SU-DHL-6 (cell line): ENCODE data around the gene LRBA.
"Not testable (repeated sequence)": the region's sequence is repeated elsewhere in the genome, so short reads cannot be mapped to it uniquely, and the experiment has no call there.

Experiments
- H2AFZ ChIP-seq: fragments of 200-600 bp; sonication (generic); 2 replicates; pipeline ENCODE4 v1.6.1; 2014; ENCODE audit warnings: low read depth, mild to moderate bottlenecking, moderate library complexity, mixed read lengths, antibody characterized with exemption, low read length; ENCODE audit not compliant: severe bottlenecking
- H3F3A ChIP-seq: fragments of 200-600 bp; shearing (Covaris generic); 2 replicates; pipeline ENCODE4 v1.6.0; 2016; ENCODE audit warnings: antibody characterized with exemption, mild to moderate bottlenecking; ENCODE audit not compliant: insufficient read depth
- H3K27ac ChIP-seq: fragments of 200-600 bp; sonication (generic); 2 replicates; pipeline ENCODE4 v1.5.1; 2016; ENCODE audit warnings: low read depth, mild to moderate bottlenecking, low read length, moderate library complexity, mixed read lengths
- H3K27me3 ChIP-seq: fragments of 200-600 bp; sonication (generic), shearing (Covaris generic); 2 replicates; pipeline ENCODE4 v1.6.0; 2014; ENCODE audit warnings: mild to moderate bottlenecking, low read length
- H3K36me3 ChIP-seq: fragments of 200-600 bp; sonication (generic); 2 replicates; pipeline ENCODE4 v1.6.1; 2014; ENCODE audit warnings: mild to moderate bottlenecking, low read length, mixed read lengths
- H3K4me2 ChIP-seq: fragments of 300-600, 200-600 bp; shearing (Covaris generic), sonication (generic); 2 replicates; pipeline ENCODE4 v1.6.0; 2014; ENCODE audit warnings: low read length, low read depth, mild to moderate bottlenecking; ENCODE audit not compliant: poor library complexity, severe bottlenecking
- H3K4me3 ChIP-seq: fragments of 200-600 bp; sonication (generic); 2 replicates; pipeline ENCODE4 v1.5.1; 2014; ENCODE audit warnings: antibody characterized with exemption, low read length, mild to moderate bottlenecking, mixed read lengths; ENCODE audit not compliant: insufficient read depth, poor library complexity, severe bottlenecking
- H3K79me2 ChIP-seq: fragments of 200-600 bp; sonication (generic); 2 replicates; pipeline ENCODE4 v1.6.1; 2014; ENCODE audit warnings: mild to moderate bottlenecking, low read length, moderate library complexity; ENCODE audit not compliant: insufficient read depth
- H3K9ac ChIP-seq: fragments of 200-600 bp; sonication (generic); 2 replicates; pipeline ENCODE4 v1.7.0; 2014; ENCODE audit warnings: mild to moderate bottlenecking, low read length
- H3K9me2 ChIP-seq: fragments of 200-600 bp; sonication (generic); replicated peaks from 2 replicates; pipeline ENCODE4 v1.6.1; 2014; ENCODE audit warnings: low read length; ENCODE audit not compliant: insufficient read depth
- H3K9me3 ChIP-seq: fragments of 200-600 bp; sonication (generic); 2 replicates; pipeline ENCODE4 v1.6.1; 2014; ENCODE audit warnings: low read length, mixed read lengths; ENCODE audit not compliant: insufficient read depth
- H4K20me1 ChIP-seq: fragments of 200-600 bp; sonication (generic); 2 replicates; pipeline ENCODE4 v1.6.1; 2014; ENCODE audit warnings: low read depth, mild to moderate bottlenecking, antibody characterized with exemption, low read length, moderate library complexity, mixed read lengths
- CTCF ChIP-seq: fragments of 200-600 bp; sonication (generic); IDR thresholded peaks from one replicate; pipeline ENCODE4 v1.5.1; 2017; ENCODE audit warnings: antibody characterized with exemption, mild to moderate bottlenecking, low read length, moderate library complexity; ENCODE audit not compliant: insufficient read depth, poor library complexity, severe bottlenecking
- EZH2phosphoT487 ChIP-seq: fragments of 200-600 bp; sonication (generic), shearing (Covaris generic); conservative IDR thresholded peaks from 2 replicates; pipeline ENCODE4 v1.6.1; 2018; ENCODE audit warnings: mild to moderate bottlenecking, antibody characterized with exemption, low read length, moderate library complexity, mixed read lengths

Gene LRBA

GRCh38 chr4:150562751-150563150 is 452.3 kb downstream of the LRBA start:
- H3K9me3 ChIP-seq, result no peaks in the 10 kb centered on the region
- H4K20me1 ChIP-seq, result no peaks in the 10 kb centered on the region
- H2AFZ ChIP-seq, result no peak overlapping the region
- TF ChIP-seq EZH2phosphoT487, result no peak
- TF ChIP-seq CTCF, result no peak
- H3K4me2 ChIP-seq, result no peak overlapping the region
- no peaks in the 10 kb centered on the region for H3K79me2 ChIP-seq
- no peaks in the 10 kb centered on the region for H3K9me2 ChIP-seq
- 0 out of 2 replicates have a peak, but pooled peaks cover 4% of the 10 kb centered on the region for H3K36me3 ChIP-seq
- no peak overlapping the region for H3K27ac ChIP-seq
- no peak overlapping the region for H3K4me3 ChIP-seq
- H3K9ac ChIP-seq, result no peak overlapping the region
- H3K27me3 ChIP-seq, result no peaks in the 10 kb centered on the region
- H3F3A ChIP-seq, result no peaks in the 10 kb centered on the region

GRCh38 chr4:150562250-150562649 is 452.8 kb downstream of the LRBA start:
- TF ChIP-seq EZH2phosphoT487 (no peak), CTCF (no peak)
- H3K9me3 ChIP-seq, result no peaks in the 10 kb centered on the region

GRCh38 chr4:150561143-150561737 is 453.8 kb downstream of the LRBA start:
- Histone ChIP-seq H3K36me3 (0 out of 2 replicates have a peak, but pooled peaks cover 4% of the 10 kb centered on the region), H3K4me2 (no peak overlapping the region), H3K4me3 (no peak overlapping the region), H3K9me2 (no peaks in the 10 kb centered on the region), H3K9ac (no peak overlapping the region), H3F3A (no peaks in the 10 kb centered on the region), H3K27ac (no peak overlapping the region), H3K79me2 (no peaks in the 10 kb centered on the region), H2AFZ (no peak overlapping the region), H3K9me3 (no peaks in the 10 kb centered on the region), H3K27me3 (no peaks in the 10 kb centered on the region), H4K20me1 (no peaks in the 10 kb centered on the region)
- TF ChIP-seq EZH2phosphoT487 (no peak), CTCF (no peak)

More at GRCh38 chr4:150562250-150562649, 452.8 kb downstream of the LRBA start:
- no peak overlapping the region for H3K9ac ChIP-seq
- H3K4me3 ChIP-seq, result no peak overlapping the region
- H3K27me3 ChIP-seq, result no peaks in the 10 kb centered on the region
- H3K36me3 ChIP-seq, result 0 out of 2 replicates have a peak, but pooled peaks cover 4% of the 10 kb centered on the region
- H2AFZ ChIP-seq, result no peak overlapping the region
- H3K79me2 ChIP-seq, result no peaks in the 10 kb centered on the region
- H3K4me2 ChIP-seq, result no peak overlapping the region
- no peaks in the 10 kb centered on the region for H4K20me1 ChIP-seq
- H3K27ac ChIP-seq, result no peak overlapping the region
- H3K9me2 ChIP-seq, result no peaks in the 10 kb centered on the region
- H3F3A ChIP-seq, result no peaks in the 10 kb centered on the region

GRCh38 chr4:150557811-150558210 is 457.3 kb downstream of the LRBA start:
- not testable (repeated sequence) for H3K4me3 ChIP-seq, H3K79me2 ChIP-seq, H3F3A ChIP-seq, H3K9me3 ChIP-seq, H3K27me3 ChIP-seq, H3K9ac ChIP-seq, H4K20me1 ChIP-seq, H2AFZ ChIP-seq, H3K9me2 ChIP-seq, H3K27ac ChIP-seq, H3K4me2 ChIP-seq, H3K36me3 ChIP-seq
